H9 (cell line): ENCODE data around the gene SELPLG. TPM values are rescaled to one million over a fixed set of nuclear protein-coding genes. Genes with fewer than 3 reads are reported as not detected.

ENCODE experiments used
- DNase-seq: peaks from one replicate; pipeline ENCODE4 v3.0.0-alpha.2; 2017
- H2AFZ ChIP-seq: one replicate; pipeline ENCODE4 v1.6.1; 2013; ENCODE audit warnings: mild to moderate bottlenecking, low read length, control low read depth, moderate library complexity
- H2AK5ac ChIP-seq: 2 replicates; pipeline ENCODE4 v1.6.1; 2013; ENCODE audit warnings: low read length, control low read depth, mixed read lengths; ENCODE audit not compliant: insufficient read length
- H2BK120ac ChIP-seq: one replicate; pipeline ENCODE4 v1.6.1; 2013; ENCODE audit warnings: low read depth, mild to moderate bottlenecking, low read length, control low read depth, inconsistent platforms; ENCODE audit not compliant: poor library complexity, severe bottlenecking
- H2BK12ac ChIP-seq: 2 replicates; pipeline ENCODE4 v1.6.1; 2013; ENCODE audit warnings: low read length, control low read depth, mixed read lengths, low read depth; ENCODE audit not compliant: insufficient read length
- H2BK15ac ChIP-seq: 2 replicates; pipeline ENCODE4 v1.6.1; 2013; ENCODE audit warnings: low read depth, low read length, control low read depth
- H2BK20ac ChIP-seq: one replicate; pipeline ENCODE4 v1.6.1; 2013; ENCODE audit warnings: low read depth, mild to moderate bottlenecking, low read length, control low read depth, inconsistent platforms; ENCODE audit not compliant: poor library complexity, severe bottlenecking
- H2BK5ac ChIP-seq: 2 replicates; pipeline ENCODE4 v1.6.1; 2013; ENCODE audit warnings: low read length, control low read depth, mixed read lengths; ENCODE audit not compliant: insufficient read length
- H3K14ac ChIP-seq: 2 replicates; pipeline ENCODE4 v1.6.1; 2013; ENCODE audit warnings: low read length, control low read depth; ENCODE audit not compliant: insufficient read depth
- H3K18ac ChIP-seq: 2 replicates; pipeline ENCODE4 v1.6.1; 2013; ENCODE audit warnings: low read depth, mild to moderate bottlenecking, mixed read lengths, low read length, control low read depth; ENCODE audit not compliant: insufficient read length
- H3K23ac ChIP-seq: 2 replicates; pipeline ENCODE4 v1.6.1; 2013; ENCODE audit warnings: low read length, control low read depth, mixed read lengths, low read depth; ENCODE audit not compliant: insufficient read length
- H3K23me2 ChIP-seq: 2 replicates; pipeline ENCODE4 v1.6.1; 2013; ENCODE audit warnings: low read depth, mild to moderate bottlenecking, mixed read lengths, low read length, control low read depth; ENCODE audit not compliant: insufficient read length, poor library complexity, severe bottlenecking
- H3K27ac ChIP-seq: 2 replicates; pipeline ENCODE4 v1.5.1; 2013; ENCODE audit warnings: low read length, control low read depth, mixed read lengths, low read depth; ENCODE audit not compliant: insufficient read length
- H3K27me3 ChIP-seq: 2 replicates; pipeline ENCODE4 v1.6.1; 2013; ENCODE audit warnings: low read length, control low read depth, inconsistent platforms; ENCODE audit not compliant: insufficient read depth
- H3K4ac ChIP-seq: 2 replicates; pipeline ENCODE4 v1.6.1; 2013; ENCODE audit warnings: low read depth, mild to moderate bottlenecking, control low read depth, inconsistent platforms, low read length, moderate library complexity
- H3K4me1 ChIP-seq: 2 replicates; pipeline ENCODE4 v1.6.1; 2013; ENCODE audit warnings: low read length, control low read depth, inconsistent platforms; ENCODE audit not compliant: insufficient read depth
- H3K4me2 ChIP-seq: 2 replicates; pipeline ENCODE4 v1.6.1; 2013; ENCODE audit warnings: low read length, control low read depth, mixed read lengths; ENCODE audit not compliant: insufficient read length, insufficient read depth
- H3K56ac ChIP-seq: 2 replicates; pipeline ENCODE4 v1.6.1; 2013; ENCODE audit warnings: low read depth, mild to moderate bottlenecking, mixed read lengths, low read length, control low read depth; ENCODE audit not compliant: insufficient read length
- H3K79me1 ChIP-seq: 2 replicates; pipeline ENCODE4 v1.6.1; 2013; ENCODE audit warnings: low read depth, mild to moderate bottlenecking, moderate library complexity, low read length, control low read depth, inconsistent platforms; ENCODE audit not compliant: insufficient read depth, poor library complexity, severe bottlenecking
- H3K79me2 ChIP-seq: 2 replicates; pipeline ENCODE4 v1.6.1; 2013; ENCODE audit warnings: low read length, control low read depth, inconsistent platforms; ENCODE audit not compliant: insufficient read depth
- H3K9ac ChIP-seq: 2 replicates; pipeline ENCODE4 v1.6.1; 2013; ENCODE audit warnings: low read length, control low read depth, mixed read lengths; ENCODE audit not compliant: insufficient read length; ENCODE audit errors: extremely low read depth
- H3K9me3 ChIP-seq: one replicate; pipeline ENCODE4 v1.6.1; 2013; ENCODE audit warnings: low read depth, low read length, inconsistent platforms; ENCODE audit not compliant: control insufficient read depth
- H3T11ph ChIP-seq: one replicate; pipeline ENCODE4 v1.6.1; 2013; ENCODE audit warnings: mild to moderate bottlenecking, low read length, control low read depth, inconsistent platforms
- H4K20me1 ChIP-seq: one replicate; pipeline ENCODE4 v1.6.1; 2013; ENCODE audit not compliant: control insufficient read depth, insufficient read length, insufficient read depth
- H4K5ac ChIP-seq: 2 replicates; pipeline ENCODE4 v1.6.1; 2013; ENCODE audit warnings: low read depth, mild to moderate bottlenecking, mixed read lengths, low read length, control low read depth; ENCODE audit not compliant: insufficient read length
- H4K8ac ChIP-seq: replicated peaks from 2 replicates; pipeline ENCODE4 v1.6.1; 2013; ENCODE audit warnings: low read length, control low read depth, mixed read lengths, low read depth; ENCODE audit not compliant: insufficient read length
- H4K91ac ChIP-seq: 2 replicates; pipeline ENCODE4 v1.6.1; 2013; ENCODE audit warnings: low read depth, mild to moderate bottlenecking, moderate library complexity, mixed read lengths, low read length, control low read depth; ENCODE audit not compliant: insufficient read length
- H3K27ac Mint-ChIP-seq, 3 experiments: 2 replicates in 2 of 3; 3 replicates in 1 of 3; pipeline ENCODE4 v1.8.0; 2020 to 2021; ENCODE audit warnings: mixed read lengths in 3 of 3, mild to moderate bottlenecking in 1 of 3, moderate library complexity in 1 of 3
- H3K27me3 Mint-ChIP-seq: 2 replicates; pipeline ENCODE4 v1.8.0; 2021; ENCODE audit warnings: low read depth, mild to moderate bottlenecking, moderate library complexity, mixed read lengths
- H3K36me3 Mint-ChIP-seq, 3 experiments: 2 replicates in 2 of 3; 3 replicates in 1 of 3; pipeline ENCODE4 v1.8.0; 2020 to 2021; ENCODE audit warnings: low read depth in 3 of 3, mixed read lengths in 3 of 3; ENCODE audit not compliant: insufficient read depth in 1 of 3
- H3K4me1 Mint-ChIP-seq, 2 experiments: 2 replicates each; pipeline ENCODE4 v1.8.0; 2020; ENCODE audit warnings: mixed read lengths in 2 of 2
- H3K4me3 Mint-ChIP-seq, 2 experiments: 2 replicates in 1 of 2; 3 replicates in 1 of 2; pipeline ENCODE4 v1.8.0; 2020 to 2021; ENCODE audit warnings: mild to moderate bottlenecking in 2 of 2, mixed read lengths in 2 of 2, moderate library complexity in 1 of 2
- H3K9me3 Mint-ChIP-seq, 2 experiments: 2 replicates in 1 of 2; 3 replicates in 1 of 2; pipeline ENCODE4 v1.8.0; 2020; ENCODE audit warnings: mild to moderate bottlenecking in 2 of 2, mixed read lengths in 2 of 2, moderate library complexity in 1 of 2
- WGBS: extraction: QIAGEN DNeasy Blood & Tissue Kit; methylation state at CpG from one replicate; pipeline ENCODE4 v1.1.7; 2013; ENCODE audit warnings: missing lambda C conversion rate, low lambda C conversion rate, mixed read lengths; ENCODE audit not compliant: insufficient read length; ENCODE audit errors: extremely low coverage; 5-methylcytosine and 5-hydroxymethylcytosine counted together
- total RNA-seq: library from RNA; stranded (reverse); gene quantifications from 2 replicates; pipeline ENCODE4 v1.2.1, GENCODE V29; 2021
- TF ChIP-seq, protein P1 (sequence below): fragments of 200-600 bp; sonication (generic); conservative IDR thresholded peaks from 3 replicates; pipeline ENCODE4 v1.8.0; 2021; ENCODE audit warnings: antibody characterized with exemption, mild to moderate bottlenecking

SELPLG gene
- total RNA-seq, 1 experiment from 2014 or later: 0.15 TPM

DNA sequence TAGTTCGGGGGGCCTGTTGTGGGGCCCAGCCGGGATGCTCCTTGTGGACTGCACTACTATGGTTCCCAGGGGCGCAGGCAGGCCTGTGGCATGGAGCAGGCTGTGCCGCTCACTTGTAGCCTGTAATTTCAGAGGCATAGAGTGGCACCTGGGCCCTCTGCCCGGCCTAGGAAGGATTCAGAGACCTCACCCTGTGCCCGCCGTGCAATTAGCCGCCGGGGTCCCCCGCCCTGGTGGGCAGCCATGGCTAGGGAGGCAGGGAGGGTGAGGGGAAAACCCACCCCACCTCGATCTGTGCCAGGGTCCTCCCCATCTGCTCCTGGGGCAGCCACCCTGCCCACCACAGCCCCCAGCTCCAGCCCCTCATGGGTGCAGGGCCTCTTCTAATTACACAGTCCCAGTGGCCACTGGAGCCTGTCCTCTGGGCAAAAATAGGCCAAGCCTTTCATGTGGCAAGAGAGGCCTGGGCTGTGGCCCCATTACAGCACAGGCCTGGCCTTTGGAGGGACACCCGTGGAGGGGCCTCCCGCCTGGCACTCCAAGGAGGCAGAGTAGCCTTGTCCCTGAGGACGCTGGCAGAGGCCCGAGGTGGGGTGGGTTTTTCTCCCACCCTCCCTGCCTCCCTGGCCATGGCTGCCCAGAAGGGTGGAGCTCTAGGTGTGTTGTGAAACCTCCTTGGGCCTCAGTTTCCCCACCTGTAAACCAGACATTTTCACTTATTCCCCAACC is 30.6 kb downstream of the SELPLG start:
- H3K4me2 ChIP-seq: no peak overlapping the region
- H3K27ac Mint-ChIP-seq: no peak overlapping the region

More for the DNA sequence above, 30.6 kb downstream of the SELPLG start:
- H3K9me3 ChIP-seq: no peaks in the 10 kb centered on the region
- no peaks in the 10 kb centered on the region for H3K79me2 ChIP-seq
- DNase-seq: no peak
- no peaks in the 10 kb centered on the region for H3K27me3 ChIP-seq
- no peak overlapping the region for H2BK15ac ChIP-seq
- no peak overlapping the region for H2BK5ac ChIP-seq
- WGBS: no CpG with 5 or more reads among the region's 15 CpGs
- Mint-ChIP-seq H3K4me1 (peaks cover 12 to 20% of the 10 kb centered on the region in 2 experiments), H3K9me3 (no peaks in the 10 kb centered on the region; a peak in 1 of 5 replicates), H3K36me3 (no peaks in the 10 kb centered on the region), H3K4me3 (no peak overlapping the region), H3K27me3 (peaks cover 2% of the 10 kb centered on the region)
- TF ChIP-seq, protein P1, sequence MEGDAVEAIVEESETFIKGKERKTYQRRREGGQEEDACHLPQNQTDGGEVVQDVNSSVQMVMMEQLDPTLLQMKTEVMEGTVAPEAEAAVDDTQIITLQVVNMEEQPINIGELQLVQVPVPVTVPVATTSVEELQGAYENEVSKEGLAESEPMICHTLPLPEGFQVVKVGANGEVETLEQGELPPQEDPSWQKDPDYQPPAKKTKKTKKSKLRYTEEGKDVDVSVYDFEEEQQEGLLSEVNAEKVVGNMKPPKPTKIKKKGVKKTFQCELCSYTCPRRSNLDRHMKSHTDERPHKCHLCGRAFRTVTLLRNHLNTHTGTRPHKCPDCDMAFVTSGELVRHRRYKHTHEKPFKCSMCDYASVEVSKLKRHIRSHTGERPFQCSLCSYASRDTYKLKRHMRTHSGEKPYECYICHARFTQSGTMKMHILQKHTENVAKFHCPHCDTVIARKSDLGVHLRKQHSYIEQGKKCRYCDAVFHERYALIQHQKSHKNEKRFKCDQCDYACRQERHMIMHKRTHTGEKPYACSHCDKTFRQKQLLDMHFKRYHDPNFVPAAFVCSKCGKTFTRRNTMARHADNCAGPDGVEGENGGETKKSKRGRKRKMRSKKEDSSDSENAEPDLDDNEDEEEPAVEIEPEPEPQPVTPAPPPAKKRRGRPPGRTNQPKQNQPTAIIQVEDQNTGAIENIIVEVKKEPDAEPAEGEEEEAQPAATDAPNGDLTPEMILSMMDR: no peak
- no peak overlapping the region for H4K5ac ChIP-seq
- no peak overlapping the region for H3K18ac ChIP-seq
- no peak overlapping the region for H3K23ac ChIP-seq
- H3K79me1 ChIP-seq: no peaks in the 10 kb centered on the region
- no peaks in the 10 kb centered on the region for H3K4me1 ChIP-seq
- H2AK5ac ChIP-seq: no peak overlapping the region
- no peak overlapping the region for H4K91ac ChIP-seq
- no peak overlapping the region for H2BK20ac ChIP-seq
- no peak overlapping the region for H3K4ac ChIP-seq
- H3K27ac ChIP-seq: no peak overlapping the region
- no peak overlapping the region for H4K8ac ChIP-seq
- no peak overlapping the region for H2BK120ac ChIP-seq
- no peaks in the 10 kb centered on the region for H4K20me1 ChIP-seq
- H3K14ac ChIP-seq: no peak overlapping the region
- H3K23me2 ChIP-seq: no peaks in the 10 kb centered on the region
- no peak overlapping the region for H2BK12ac ChIP-seq
- H2AFZ ChIP-seq: no peak overlapping the region
- H3K56ac ChIP-seq: no peak overlapping the region
- H3T11ph ChIP-seq: no peak overlapping the region
- H3K9ac ChIP-seq: no peak overlapping the region
